NCI-H2081 (cell line): Measurements from ENCODE around the gene MCFD2.
"Not testable (repeated sequence)": the region's sequence is repeated elsewhere in the genome, so short reads cannot be mapped to it uniquely, and the experiment has no call there.

Experiments
- DNase-seq, 2 experiments: peaks; one replicate each; lab custom pipeline; 2025; lab: John Stamatoyannopoulos, UW

Gene MCFD2

GRCh38 chr2:46902465-46902864 is 13.1 kb downstream of the MCFD2 start:
- DNase-seq = no peak

GRCh38 chr2:46901611-46902010 is 14.0 kb downstream of the MCFD2 start:
- DNase-seq = no peak

GRCh38 chr2:46900381-46900780 is 15.2 kb downstream of the MCFD2 start:
- DNase-seq = no peak

GRCh38 chr2:46899053-46899452 is 16.6 kb downstream of the MCFD2 start:
- DNase-seq = no peak

- no peak for DNase-seq
Observed at GRCh38 chr2:46898024-46898423, 17.6 kb downstream of the MCFD2 start.

GRCh38 chr2:46893269-46893939 is 22.2 kb downstream of the MCFD2 start:
- no peak for DNase-seq

GRCh38 chr2:46891956-46892553 is 23.6 kb downstream of the MCFD2 start:
- no peak for DNase-seq

- DNase-seq = no peak
Observed at GRCh38 chr2:46888421-46888952, 27.1 kb downstream of the MCFD2 start.

- DNase-seq = no peak
Observed at GRCh38 chr2:46887028-46887885, 28.3 kb downstream of the MCFD2 start.

- no peak for DNase-seq
Observed at GRCh38 chr2:46886268-46887027, 29.2 kb downstream of the MCFD2 start.

GRCh38 chr2:46885376-46885775 is 30.2 kb downstream of the MCFD2 start:
- DNase-seq = no peak

- DNase-seq = no peak
Observed at GRCh38 chr2:46879511-46879910, 36.1 kb downstream of the MCFD2 start.

- DNase-seq = no peak
Observed at GRCh38 chr2:46878886-46879285, 36.7 kb downstream of the MCFD2 start.

- no peak for DNase-seq
Observed at GRCh38 chr2:46878240-46878877, 37.2 kb downstream of the MCFD2 start.

GRCh38 chr2:46877619-46878113 is 37.9 kb downstream of the MCFD2 start:
- DNase-seq = no peak

- peak; percentile 9 to 39 for DNase-seq
Observed at GRCh38 chr2:46876741-46877384, 38.7 kb downstream of the MCFD2 start.

GRCh38 chr2:46875962-46876689 is 39.5 kb downstream of the MCFD2 start:
- DNase-seq = not testable (repeated sequence)

- no peak for DNase-seq
Observed at GRCh38 chr2:46875226-46875899, 40.2 kb downstream of the MCFD2 start.

GRCh38 chr2:46874236-46874929 is 41.2 kb downstream of the MCFD2 start:
- DNase-seq = no peak
